Lower lobe of right lung (tissue), 2 donors: Measurements from ENCODE around the gene LTC4S. TPM values are rescaled to one million over a fixed set of nuclear protein-coding genes. Genes with fewer than 3 reads are reported as not detected.
A peak's percentile ranks its signal among the peaks of the same experiment; 100 is the strongest.

ENCODE experiments used
- ATAC-seq, 2 donors: fragments of 200-7000 bp; cut with Tn5 transposase; one replicate each; pipeline ENCODE4 v1.9.1; 2020 to 2022; ENCODE audit warnings: mild to moderate bottlenecking in 2 of 2, moderate library complexity in 2 of 2
- DNase-seq: peaks from one replicate; pipeline ENCODE4 v3.0.0-alpha.2; 2020
- H3K27ac ChIP-seq: fragments of 200-600 bp; one replicate; pipeline ENCODE4 v1.8.0; 2022
- H3K27me3 ChIP-seq: fragments of 200-600 bp; one replicate; pipeline ENCODE4 v1.8.0; 2022; ENCODE audit warnings: low read depth
- H3K36me3 ChIP-seq: fragments of 200-600 bp; one replicate; pipeline ENCODE4 v1.8.0; 2022; ENCODE audit warnings: mild to moderate bottlenecking
- H3K4me1 ChIP-seq: fragments of 200-600 bp; one replicate; pipeline ENCODE4 v1.8.0; 2022
- H3K4me3 ChIP-seq: fragments of 200-600 bp; one replicate; pipeline ENCODE4 v1.8.0; 2022; ENCODE audit warnings: mild to moderate bottlenecking
- H3K9me3 ChIP-seq: fragments of 200-600 bp; one replicate; pipeline ENCODE4 v1.8.0; 2022
- CTCF ChIP-seq: fragments of 200-600 bp; IDR thresholded peaks from one replicate; pipeline ENCODE4 v1.8.0; 2022; ENCODE audit warnings: antibody characterized with exemption, mild to moderate bottlenecking
- intact Hi-C: fragments of 100-400 bp; cut with DNase I; formaldehyde crosslinking; loops from one replicate; pipeline ENCODE4 v1.11.0; 2022
- total RNA-seq: library from RNA; stranded (reverse); fragmentation: NEBNext Ultra II Directional; extraction: Animal tissue kit (Norgen Biotek cat#: 25700); gene quantifications from one replicate; pipeline ENCODE4 v1.2.1, GENCODE V29; 2021
- donor health status: DM: no; HTN: yes; CAD: no; lungs with severe emphysema.

LTC4S gene
- total RNA-seq, 1 donor from 2014 or later = 20.1 TPM

- Histone ChIP-seq H3K36me3 (peaks cover 51% of the 10 kb centered on the region), H3K4me1 (peaks cover 83% of the 10 kb centered on the region), H3K27me3 (no peaks in the 10 kb centered on the region), H3K27ac (peak overlapping the region; percentile 100), H3K9me3 (no peaks in the 10 kb centered on the region), H3K4me3 (peak overlapping the region; percentile 97)
- ATAC-seq (no peak), DNase-seq (peak; percentile 16)
- TF ChIP-seq CTCF = no peak
- intact Hi-C loops = no loop called here
Measured at GRCh38 chr5:179822059-179822432, 28.3 kb downstream of the LTC4S start.

GRCh38 chr5:179822444-179822990 lies 28.7 kb downstream of the LTC4S start:
- Histone ChIP-seq H3K27ac (peak overlapping the region; percentile 100), H3K4me3 (peak overlapping the region; percentile 97), H3K9me3 (no peaks in the 10 kb centered on the region), H3K36me3 (peaks cover 56% of the 10 kb centered on the region), H3K27me3 (no peaks in the 10 kb centered on the region), H3K4me1 (peaks cover 83% of the 10 kb centered on the region)
- ATAC-seq (no peak), DNase-seq (peak; percentile 40)
- intact Hi-C loops = no loop called here
- no peak for TF ChIP-seq CTCF

- DNase-seq (peak; percentile 42), ATAC-seq (no peak)
- H3K4me1 ChIP-seq = peaks cover 75% of the 10 kb centered on the region
- H3K36me3 ChIP-seq = peaks cover 72% of the 10 kb centered on the region
- intact Hi-C loops = no loop called here
- TF ChIP-seq CTCF = no peak
- H3K4me3 ChIP-seq = peak overlapping the region; percentile 97
- no peaks in the 10 kb centered on the region for H3K9me3 ChIP-seq
- no peak overlapping the region for H3K27ac ChIP-seq
- H3K27me3 ChIP-seq = no peaks in the 10 kb centered on the region
Measured at GRCh38 chr5:179823937-179824744, 30.4 kb downstream of the LTC4S start.

- Histone ChIP-seq H3K9me3 (no peaks in the 10 kb centered on the region), H3K4me3 (no peak overlapping the region), H3K27me3 (no peaks in the 10 kb centered on the region), H3K4me1 (peaks cover 69% of the 10 kb centered on the region), H3K36me3 (peaks cover 78% of the 10 kb centered on the region), H3K27ac (no peak overlapping the region)
- DNase-seq (no peak), ATAC-seq (no peak)
- intact Hi-C loops = no loop called here
- no peak for TF ChIP-seq CTCF
Measured at GRCh38 chr5:179824745-179825112, 30.9 kb downstream of the LTC4S start.

- H3K27ac ChIP-seq = no peak overlapping the region
- ATAC-seq (no peak), DNase-seq (no peak)
- intact Hi-C loops = no loop called here
- peaks cover 88% of the 10 kb centered on the region for H3K36me3 ChIP-seq
- TF ChIP-seq CTCF = no peak
- H3K27me3 ChIP-seq = no peaks in the 10 kb centered on the region
- no peaks in the 10 kb centered on the region for H3K9me3 ChIP-seq
- H3K4me1 ChIP-seq = peaks cover 62% of the 10 kb centered on the region
- no peak overlapping the region for H3K4me3 ChIP-seq
Measured at GRCh38 chr5:179825655-179826182, 31.9 kb downstream of the LTC4S start.
